ENCODE data around the gene TSSK3.

DNA sequence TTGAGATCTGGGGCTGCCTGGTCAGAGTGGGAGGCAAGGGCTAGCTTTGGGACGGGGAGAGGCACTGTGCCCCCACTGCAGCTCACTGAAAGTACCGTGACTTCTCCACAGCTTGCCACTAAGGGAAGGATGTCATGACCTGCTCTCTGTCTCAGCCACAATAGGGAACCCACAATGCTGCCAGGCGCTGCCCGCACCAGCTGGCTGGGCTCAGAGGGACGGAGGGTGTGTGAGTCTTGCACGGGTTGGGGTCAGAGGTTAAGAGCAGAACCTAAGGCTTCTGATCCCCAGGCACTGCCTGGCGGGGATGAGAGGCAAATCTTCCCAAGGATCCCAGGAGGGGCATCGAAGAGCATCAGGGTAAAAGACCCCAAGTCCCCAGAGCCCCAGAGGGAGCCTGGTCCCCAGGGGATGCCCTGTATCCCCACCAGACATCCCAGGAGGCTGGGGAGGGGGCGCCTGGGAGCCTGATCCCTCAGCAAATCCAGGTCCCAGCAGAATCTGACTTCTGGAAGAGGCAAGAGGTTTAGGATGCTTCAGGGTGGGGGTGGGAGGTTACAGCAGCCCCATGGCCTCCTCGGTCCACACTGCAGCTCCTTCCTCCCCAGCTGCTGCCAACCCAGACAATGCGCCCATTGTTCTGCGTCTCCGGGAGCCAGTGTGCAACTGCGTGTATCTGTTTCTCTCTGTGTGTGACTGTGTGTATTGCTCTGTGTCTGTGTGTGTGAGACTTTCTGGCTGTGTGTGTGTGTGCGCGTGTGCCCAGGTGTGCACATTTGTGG, 24.3 kb upstream of the TSSK3 start:
- TF ChIP-seq, protein P1, sequence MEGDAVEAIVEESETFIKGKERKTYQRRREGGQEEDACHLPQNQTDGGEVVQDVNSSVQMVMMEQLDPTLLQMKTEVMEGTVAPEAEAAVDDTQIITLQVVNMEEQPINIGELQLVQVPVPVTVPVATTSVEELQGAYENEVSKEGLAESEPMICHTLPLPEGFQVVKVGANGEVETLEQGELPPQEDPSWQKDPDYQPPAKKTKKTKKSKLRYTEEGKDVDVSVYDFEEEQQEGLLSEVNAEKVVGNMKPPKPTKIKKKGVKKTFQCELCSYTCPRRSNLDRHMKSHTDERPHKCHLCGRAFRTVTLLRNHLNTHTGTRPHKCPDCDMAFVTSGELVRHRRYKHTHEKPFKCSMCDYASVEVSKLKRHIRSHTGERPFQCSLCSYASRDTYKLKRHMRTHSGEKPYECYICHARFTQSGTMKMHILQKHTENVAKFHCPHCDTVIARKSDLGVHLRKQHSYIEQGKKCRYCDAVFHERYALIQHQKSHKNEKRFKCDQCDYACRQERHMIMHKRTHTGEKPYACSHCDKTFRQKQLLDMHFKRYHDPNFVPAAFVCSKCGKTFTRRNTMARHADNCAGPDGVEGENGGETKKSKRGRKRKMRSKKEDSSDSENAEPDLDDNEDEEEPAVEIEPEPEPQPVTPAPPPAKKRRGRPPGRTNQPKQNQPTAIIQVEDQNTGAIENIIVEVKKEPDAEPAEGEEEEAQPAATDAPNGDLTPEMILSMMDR (IDR thresholded peaks at IDR 0.05): no peak
- no peak for TF ChIP-seq EZH2 (IDR thresholded peaks at IDR 0.05; ENCODE audit: borderline replicate concordance, insufficient read depth, low read depth, low read length, poor library complexity, severe bottlenecking)

Measured in B cell (primary cell).